Esophagus muscularis mucosa (tissue), 3 donors: ENCODE results near the gene SH3PXD2B.

Experiments used
- CTCF ChIP-seq, 3 experiments: fragments of 200-600 bp in 2 of 3; fragments of 450-650 bp in 1 of 3; sonication (generic) in 2 of 3; IDR thresholded peaks; one replicate each; pipeline ENCODE4 v1.5.1; 2017 to 2019; ENCODE audit warnings: antibody characterized with exemption in 3 of 3, mild to moderate bottlenecking in 2 of 3, moderate library complexity in 1 of 3
- EP300 ChIP-seq: sonication (generic); formaldehyde crosslinking; IDR thresholded peaks from one replicate; pipeline ENCODE4 v1.6.1; 2017; ENCODE audit warnings: antibody characterized with exemption

- no peak for TF ChIP-seq CTCF (IDR thresholded peaks at IDR 0.05)
- TF ChIP-seq EP300 = no peak
Measured at GRCh38 chr5:172493461-172493860, 39.1 kb upstream of the SH3PXD2B start.
